ENCODE results near the gene GNRHR.
"Not testable (repeated sequence)": the region's sequence is repeated elsewhere in the genome, so short reads cannot be mapped to it uniquely, and the experiment has no call there.

GNRHR gene

GRCh38 chr4:67735325-67735724 lies 18.9 kb downstream of the GNRHR start:
- DNase-seq (ENCODE audit: low read depth) = no peak
- H3K4me3 ChIP-seq (ENCODE audit: low read length) = no peak overlapping the region
- no peak for TF ChIP-seq CTCF (IDR thresholded peaks at IDR 0.05; ENCODE audit: insufficient read depth, low read depth, low read length, missing control alignments)

GRCh38 chr4:67730511-67730910 lies 23.7 kb downstream of the GNRHR start:
- peak; percentile 60 for DNase-seq (ENCODE audit: low read depth)
- H3K4me3 ChIP-seq (ENCODE audit: low read length) = not testable (repeated sequence)

GRCh38 chr4:67727124-67727850 lies 26.9 kb downstream of the GNRHR start:
- no peak for TF ChIP-seq CTCF (IDR thresholded peaks at IDR 0.05; ENCODE audit: insufficient read depth, low read depth, low read length, missing control alignments)
- DNase-seq (ENCODE audit: low read depth) = peak; percentile 66
- no peak overlapping the region for H3K4me3 ChIP-seq (ENCODE audit: low read length)

GRCh38 chr4:67725981-67726380 lies 28.2 kb downstream of the GNRHR start:
- DNase-seq (ENCODE audit: low read depth) = peak; percentile 79
- TF ChIP-seq CTCF (IDR thresholded peaks at IDR 0.05; ENCODE audit: insufficient read depth, low read depth, low read length, missing control alignments) = no peak
- H3K4me3 ChIP-seq (ENCODE audit: low read length) = no peak overlapping the region

- no peak overlapping the region for H3K4me3 ChIP-seq (ENCODE audit: low read length)
- DNase-seq (ENCODE audit: low read depth) = peak; percentile 94
- TF ChIP-seq CTCF (IDR thresholded peaks at IDR 0.05; ENCODE audit: insufficient read depth, low read depth, low read length, missing control alignments) = no peak
These were observed 29.1 kb downstream of the GNRHR start for GRCh38 chr4:67725132-67725531.

GRCh38 chr4:67723949-67724348 lies 30.2 kb downstream of the GNRHR start:
- peak; percentile 48 for TF ChIP-seq CTCF (IDR thresholded peaks at IDR 0.05; ENCODE audit: insufficient read depth, low read depth, low read length, missing control alignments)
- no peak overlapping the region for H3K4me3 ChIP-seq (ENCODE audit: low read length)
- DNase-seq (ENCODE audit: low read depth) = peak; percentile 60

- TF ChIP-seq CTCF (IDR thresholded peaks at IDR 0.05; ENCODE audit: insufficient read depth, low read depth, low read length, missing control alignments) = no peak
- no peak overlapping the region for H3K4me3 ChIP-seq (ENCODE audit: low read length)
These were observed 30.8 kb downstream of the GNRHR start for GRCh38 chr4:67723341-67723740.

More at GRCh38 chr4:67723341-67723740, 30.8 kb downstream of the GNRHR start:
- no peak for DNase-seq (ENCODE audit: low read depth)
